IPS DF 6.9 (cell line): ENCODE measurements around the gene AOPEP.

Source experiments
- DNase-seq: peaks from one replicate; pipeline ENCODE4 v3.0.0-alpha.2; 2013; ENCODE audit warnings: low read depth, low spot score
- H3K27ac ChIP-seq: one replicate; pipeline ENCODE4 v1.5.1; 2013; ENCODE audit warnings: low read length, control low read depth
- H3K27me3 ChIP-seq: 2 replicates; pipeline ENCODE4 v1.6.1; 2013; ENCODE audit warnings: mild to moderate bottlenecking, low read length; ENCODE audit not compliant: control insufficient read depth, insufficient read depth
- H3K36me3 ChIP-seq: 2 replicates; pipeline ENCODE4 v1.6.1; 2013; ENCODE audit warnings: low read length; ENCODE audit not compliant: control insufficient read depth, insufficient read depth
- H3K4me1 ChIP-seq: 2 replicates; pipeline ENCODE4 v1.6.1; 2013; ENCODE audit warnings: low read length; ENCODE audit not compliant: control insufficient read depth, insufficient read depth
- H3K4me3 ChIP-seq: 2 replicates; pipeline ENCODE4 v1.5.1; 2013; ENCODE audit warnings: mild to moderate bottlenecking, low read length
- H3K9me3 ChIP-seq: 2 replicates; pipeline ENCODE4 v1.6.1; 2013; ENCODE audit warnings: low read length, inconsistent platforms; ENCODE audit not compliant: control insufficient read depth, insufficient read depth
- WGBS: extraction: QIAGEN DNeasy Blood & Tissue Kit; methylation state at CpG from one replicate; pipeline ENCODE4 v1.1.7; 2013; ENCODE audit warnings: mixed read lengths, missing lambda C conversion rate; ENCODE audit not compliant: insufficient read length, insufficient coverage; 5-methylcytosine and 5-hydroxymethylcytosine counted together

Gene AOPEP

DNA sequence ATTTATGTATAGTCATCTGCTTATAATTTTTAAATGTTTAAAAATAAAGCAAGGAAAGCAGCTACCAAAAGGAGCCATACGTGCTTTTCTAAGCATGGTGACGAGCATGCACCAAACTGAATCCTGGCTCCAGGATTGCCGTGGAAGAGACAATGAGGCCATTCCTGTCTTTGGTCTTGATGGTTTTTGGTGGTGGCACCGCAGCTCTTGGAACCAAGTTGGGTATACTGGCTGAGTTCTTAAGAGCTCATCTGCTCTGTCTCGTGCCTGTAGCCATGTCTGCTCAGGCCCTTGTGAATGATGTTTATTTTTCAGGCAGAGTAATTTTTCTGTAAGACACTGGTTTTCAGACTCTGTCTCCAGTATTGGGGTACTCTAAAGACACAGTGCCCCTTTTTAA lies 345.0 kb downstream of the AOPEP start:
- no peak overlapping the region for H3K27ac ChIP-seq
- no peak overlapping the region for H3K4me3 ChIP-seq
- H3K4me1 ChIP-seq, result 0 out of 2 replicates have a peak, but pooled peaks cover 1% of the 10 kb centered on the region
- H3K9me3 ChIP-seq, result no peaks in the 10 kb centered on the region
- H3K27me3 ChIP-seq, result no peaks in the 10 kb centered on the region; the same call in 1 of the 2 replicates
- no peak for DNase-seq
- WGBS, result no CpG with 5 or more reads among the region's 5 CpGs
- H3K36me3 ChIP-seq, result no peaks in the 10 kb centered on the region

- H3K9me3 ChIP-seq, result no peaks in the 10 kb centered on the region
- 0 out of 2 replicates have a peak, but pooled peaks cover 1% of the 10 kb centered on the region for H3K4me1 ChIP-seq
- H3K27me3 ChIP-seq, result no peaks in the 10 kb centered on the region; the same call in 1 of the 2 replicates
- H3K4me3 ChIP-seq, result no peak overlapping the region
- H3K36me3 ChIP-seq, result no peaks in the 10 kb centered on the region
- no peak overlapping the region for H3K27ac ChIP-seq
- no CpG with 5 or more reads among the region's 5 CpGs for WGBS
- DNase-seq, result no peak
Measured at GRCh38 chr9:95071925-95072324, 345.4 kb downstream of the AOPEP start.

GRCh38 chr9:95073042-95073607 lies 346.6 kb downstream of the AOPEP start:
- no peak for DNase-seq
- Histone ChIP-seq H3K4me1 (0 out of 2 replicates have a peak, but pooled peaks cover 1% of the 10 kb centered on the region), H3K27ac (no peak overlapping the region), H3K27me3 (no peaks in the 10 kb centered on the region; the same call in 1 of the 2 replicates), H3K9me3 (no peaks in the 10 kb centered on the region), H3K36me3 (no peaks in the 10 kb centered on the region), H3K4me3 (no peak overlapping the region)
- no CpG with 5 or more reads among the region's 18 CpGs for WGBS

DNA sequence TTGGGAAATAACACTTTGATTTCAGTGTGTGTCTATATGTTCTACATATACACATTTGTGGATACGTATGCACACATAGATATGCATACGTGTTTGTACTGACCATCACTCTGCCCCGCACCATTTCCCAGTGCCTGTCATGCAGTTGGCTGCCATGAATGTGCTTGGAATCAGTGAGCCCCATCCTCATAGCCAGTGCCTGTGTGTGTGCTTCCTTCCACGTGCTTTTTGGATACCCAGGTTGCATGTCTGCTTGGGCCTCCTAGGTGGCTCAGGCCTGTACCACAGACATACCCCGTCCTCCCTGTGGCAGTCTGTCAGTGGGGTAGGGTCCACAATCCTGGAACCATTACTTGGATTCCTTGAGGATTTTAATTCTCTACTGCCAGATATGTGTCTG lies 347.4 kb downstream of the AOPEP start:
- DNase-seq, result no peak
- no CpG with 5 or more reads among the region's 5 CpGs for WGBS
- Histone ChIP-seq H3K4me1 (peaks cover 4% of the 10 kb centered on the region; the same call in 1 of the 2 replicates), H3K27me3 (no peaks in the 10 kb centered on the region; the same call in 1 of the 2 replicates), H3K9me3 (no peaks in the 10 kb centered on the region), H3K27ac (no peak overlapping the region), H3K4me3 (no peak overlapping the region), H3K36me3 (no peaks in the 10 kb centered on the region)

GRCh38 chr9:95074632-95075031 lies 348.1 kb downstream of the AOPEP start:
- Histone ChIP-seq H3K36me3 (no peaks in the 10 kb centered on the region), H3K4me1 (peaks cover 3% of the 10 kb centered on the region; the same call in 1 of the 2 replicates), H3K27ac (no peak overlapping the region), H3K9me3 (no peaks in the 10 kb centered on the region), H3K27me3 (no peaks in the 10 kb centered on the region; the same call in 1 of the 2 replicates), H3K4me3 (no peak overlapping the region)
- no peak for DNase-seq
- WGBS, result no CpG with 5 or more reads among the region's 9 CpGs

DNA sequence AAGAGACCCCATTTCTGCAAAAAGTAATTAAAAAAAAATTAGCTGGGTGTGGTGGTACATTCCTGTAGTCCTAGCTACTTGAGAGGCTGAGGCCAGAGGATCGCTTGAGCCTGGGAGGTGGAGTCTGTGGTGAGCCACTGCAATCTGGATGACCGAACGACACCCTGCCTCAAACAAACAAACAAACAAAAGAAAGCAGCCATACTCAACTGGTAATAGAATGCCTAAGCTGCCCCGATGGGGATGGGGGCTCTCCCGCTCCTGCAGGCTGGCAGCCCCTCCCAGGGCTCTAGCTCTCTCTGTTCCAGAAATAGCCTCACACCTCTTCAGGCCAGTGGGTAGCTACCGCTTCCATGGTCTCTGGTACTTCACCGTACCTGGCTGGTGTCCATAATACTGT lies 349.2 kb downstream of the AOPEP start:
- Histone ChIP-seq H3K36me3 (no peaks in the 10 kb centered on the region), H3K9me3 (no peaks in the 10 kb centered on the region), H3K27me3 (no peaks in the 10 kb centered on the region; the same call in 1 of the 2 replicates), H3K4me1 (peaks cover 3% of the 10 kb centered on the region; the same call in 1 of the 2 replicates), H3K27ac (no peak overlapping the region), H3K4me3 (no peak overlapping the region)
- WGBS, result no CpG with 5 or more reads among the region's 7 CpGs
- no peak for DNase-seq

- Histone ChIP-seq H3K4me1 (peaks cover 3% of the 10 kb centered on the region; the same call in 1 of the 2 replicates), H3K4me3 (no peak overlapping the region), H3K27me3 (no peaks in the 10 kb centered on the region; the same call in 1 of the 2 replicates), H3K9me3 (no peaks in the 10 kb centered on the region), H3K27ac (no peak overlapping the region), H3K36me3 (no peaks in the 10 kb centered on the region)
- DNase-seq, result no peak
- WGBS, result no CpG with 5 or more reads among the region's 1 CpG
Measured at GRCh38 chr9:95076696-95077052, 350.2 kb downstream of the AOPEP start.

GRCh38 chr9:95077053-95077765 lies 350.7 kb downstream of the AOPEP start:
- Histone ChIP-seq H3K27me3 (no peaks in the 10 kb centered on the region; the same call in 1 of the 2 replicates), H3K4me1 (peaks cover 3% of the 10 kb centered on the region; the same call in 1 of the 2 replicates), H3K9me3 (no peaks in the 10 kb centered on the region), H3K4me3 (no peak overlapping the region), H3K36me3 (0 out of 2 replicates have a peak, but pooled peaks cover under 1% of the 10 kb centered on the region), H3K27ac (no peak overlapping the region)
- DNase-seq, result no peak
- whole genome bisulfite sequencing, result no CpG with 5 or more reads among the region's 18 CpGs

- no peak for DNase-seq
- peaks cover 3% of the 10 kb centered on the region; the same call in 1 of the 2 replicates for H3K4me1 ChIP-seq
- H3K27ac ChIP-seq, result no peak overlapping the region
- WGBS, result no CpG with 5 or more reads among the region's 17 CpGs
- H3K4me3 ChIP-seq, result no peak overlapping the region
- 0 out of 2 replicates have a peak, but pooled peaks cover 3% of the 10 kb centered on the region for H3K36me3 ChIP-seq
- H3K9me3 ChIP-seq, result no peaks in the 10 kb centered on the region
- H3K27me3 ChIP-seq, result no peaks in the 10 kb centered on the region; the same call in 1 of the 2 replicates
Measured at GRCh38 chr9:95077766-95078370, 351.4 kb downstream of the AOPEP start.

DNA sequence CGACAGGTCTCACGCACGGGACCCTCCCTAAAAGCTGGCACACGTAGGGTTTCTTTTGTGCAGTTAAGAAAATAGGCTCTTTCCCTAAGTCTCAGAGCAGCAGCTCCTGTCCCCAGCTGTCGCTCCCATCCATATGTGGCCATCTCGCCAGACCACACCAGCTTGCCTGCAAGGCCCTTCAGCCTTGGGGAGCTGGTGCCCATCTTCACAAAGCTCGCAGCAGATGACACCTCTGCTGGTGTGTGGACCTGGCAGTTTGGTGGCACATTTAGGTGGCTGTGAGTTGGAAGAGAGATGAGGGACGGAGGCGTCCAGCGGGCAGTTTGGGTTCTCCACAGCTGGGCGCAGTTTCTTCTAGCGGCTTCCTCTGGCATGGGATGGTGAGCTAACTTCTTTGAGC lies 352.0 kb downstream of the AOPEP start:
- Histone ChIP-seq H3K4me1 (peaks cover 3% of the 10 kb centered on the region; the same call in 1 of the 2 replicates), H3K36me3 (0 out of 2 replicates have a peak, but pooled peaks cover 4% of the 10 kb centered on the region), H3K27me3 (no peaks in the 10 kb centered on the region; the same call in 1 of the 2 replicates), H3K4me3 (no peak overlapping the region), H3K27ac (no peak overlapping the region), H3K9me3 (no peaks in the 10 kb centered on the region)
- no peak for DNase-seq
- WGBS, result no CpG with 5 or more reads among the region's 12 CpGs
